AG09309 (cell line): ENCODE results near the gene AAK1.

ENCODE experiments used
- DNase-seq: peaks from one replicate; pipeline ENCODE4 v3.0.0-alpha.2; 2010; ENCODE audit warnings: low read depth
- H3K4me3 ChIP-seq: 2 replicates; pipeline ENCODE4 v1.5.1; 2011; ENCODE audit warnings: mild to moderate bottlenecking, low read depth, low read length, moderate library complexity; ENCODE audit not compliant: control insufficient read depth
- CTCF ChIP-seq: IDR thresholded peaks from 2 replicates; pipeline ENCODE4 v1.5.1; 2011; ENCODE audit warnings: mild to moderate bottlenecking, low read depth, low read length, inconsistent platforms; ENCODE audit not compliant: insufficient read depth, control insufficient read depth; ENCODE audit errors: missing control alignments

Gene AAK1

GRCh38 chr2:69594341-69594740 is 49.2 kb downstream of the AAK1 start:
- TF ChIP-seq CTCF = no peak

DNA sequence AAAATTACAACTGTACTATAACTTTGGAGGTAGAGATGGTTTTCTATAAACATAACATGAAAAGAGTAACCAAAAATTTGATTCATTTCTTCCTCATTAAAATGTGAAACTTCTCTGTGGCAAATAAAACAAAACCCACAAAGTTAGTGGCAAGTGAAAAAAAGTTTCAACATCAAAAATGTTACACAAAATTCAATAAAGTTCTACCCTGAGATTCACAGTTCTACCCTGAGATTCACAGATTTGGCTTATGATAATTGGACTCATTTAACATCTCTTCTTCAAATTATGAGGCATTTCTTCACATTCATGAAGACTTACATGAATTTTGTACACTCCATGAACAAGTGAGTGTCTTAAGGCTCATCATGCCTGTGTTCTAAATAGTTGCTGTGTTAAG is 51.0 kb downstream of the AAK1 start:
- DNase-seq = no peak
- H3K4me3 ChIP-seq = no peak overlapping the region
- TF ChIP-seq CTCF = no peak

More at GRCh38 chr2:69594341-69594740, 49.2 kb downstream of the AAK1 start:
- no peak overlapping the region for H3K4me3 ChIP-seq
- peak; percentile 33 for DNase-seq

DNA sequence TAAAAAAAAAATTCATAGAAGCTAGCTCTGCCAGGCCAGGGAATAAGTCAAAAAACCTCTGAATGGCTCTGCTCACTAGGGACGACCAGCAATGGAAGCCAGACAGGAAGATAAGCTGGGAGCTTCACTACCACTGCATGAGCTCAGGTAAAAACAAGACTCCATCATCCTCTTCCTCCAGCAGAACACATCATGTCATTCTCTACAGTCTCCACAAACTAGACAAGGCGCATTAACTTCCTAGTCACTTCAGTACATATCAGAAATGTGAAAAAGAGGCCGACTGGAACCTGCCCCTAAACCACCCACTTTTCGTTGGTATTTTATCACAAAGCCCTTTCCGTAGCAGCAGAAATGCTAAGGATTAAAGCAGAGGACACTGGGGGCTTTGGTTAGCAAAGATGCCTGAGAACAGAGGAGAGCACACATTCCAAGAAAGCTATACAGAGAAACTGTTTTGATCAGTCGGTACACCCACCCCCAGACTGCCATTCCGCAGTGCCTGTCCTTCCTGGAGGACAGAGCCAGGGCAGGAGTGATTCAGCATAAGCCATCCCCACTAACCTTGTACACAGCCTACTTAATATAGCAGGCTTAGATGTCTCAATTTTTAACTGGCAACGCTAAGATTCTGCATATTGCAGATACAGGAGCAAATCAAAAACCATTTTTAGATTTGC is 53.4 kb downstream of the AAK1 start:
- DNase-seq = no peak
- no peak for TF ChIP-seq CTCF
- H3K4me3 ChIP-seq = no peak overlapping the region

- no peak overlapping the region for H3K4me3 ChIP-seq
- DNase-seq = no peak
- TF ChIP-seq CTCF = no peak
These were observed 54.6 kb downstream of the AAK1 start for GRCh38 chr2:69588945-69589344.

DNA sequence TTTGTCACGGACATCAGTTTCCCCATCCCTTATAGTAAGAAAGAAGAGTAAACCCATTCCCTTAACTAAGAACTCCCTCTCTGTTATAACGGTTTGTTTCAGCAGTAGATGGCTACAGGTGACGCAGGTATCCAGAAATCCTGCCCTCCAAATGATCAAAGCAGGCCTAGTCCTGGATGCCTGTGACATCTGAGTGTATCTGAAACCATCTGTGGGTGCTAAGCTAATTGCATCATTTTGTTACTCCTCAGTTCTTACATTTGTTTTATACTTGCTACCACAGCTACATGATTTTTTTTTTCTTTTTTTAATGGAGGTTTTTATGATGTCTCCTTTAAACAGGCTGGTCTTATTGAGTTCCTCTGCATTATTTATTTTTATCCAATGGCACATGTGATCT is 55.1 kb downstream of the AAK1 start:
- no peak overlapping the region for H3K4me3 ChIP-seq
- TF ChIP-seq CTCF = no peak
- no peak for DNase-seq

- no peak overlapping the region for H3K4me3 ChIP-seq
- no peak for TF ChIP-seq CTCF
- no peak for DNase-seq
These were observed 57.5 kb downstream of the AAK1 start for GRCh38 chr2:69585855-69586555.
